GM04504 (cell line): Measurements from ENCODE around the gene DLEU7.

Source experiments
- DNase-seq: peaks from one replicate; pipeline ENCODE4 v3.0.0-alpha.2; 2012; ENCODE audit warnings: low read depth

The DLEU7 gene

GRCh38 chr13:50788551-50789210 is 54.8 kb downstream of the DLEU7 start:
- DNase-seq: peak; percentile 20

GRCh38 chr13:50787316-50788195 is 55.9 kb downstream of the DLEU7 start:
- DNase-seq: no peak

DNA sequence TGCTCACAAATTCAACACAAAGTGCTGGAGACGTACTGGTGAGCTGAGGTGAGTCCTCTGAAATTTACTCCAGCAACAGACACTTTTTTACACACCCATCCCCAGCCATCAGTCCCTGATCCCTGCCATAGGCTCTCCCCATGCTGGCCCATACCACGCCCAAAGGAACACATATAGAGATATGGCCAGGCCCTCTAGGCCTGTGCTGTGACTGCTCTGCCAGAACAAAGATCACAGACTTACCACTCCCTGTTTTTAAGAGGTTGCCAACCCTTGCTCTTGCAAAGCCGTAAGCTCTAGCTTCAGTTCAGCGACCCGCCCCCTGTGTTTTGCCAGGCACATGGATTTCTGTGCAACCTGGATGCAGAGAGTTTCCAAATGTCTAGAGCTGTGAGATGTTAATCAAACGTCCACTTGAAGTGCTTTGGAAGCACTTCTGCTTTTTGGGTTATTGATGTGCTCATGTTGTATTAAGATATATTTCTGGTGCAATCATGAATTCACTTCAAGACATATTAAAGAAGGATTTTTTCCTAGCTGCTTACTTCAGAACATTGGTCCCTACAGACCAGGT is 59.7 kb downstream of the DLEU7 start:
- no peak for DNase-seq

- DNase-seq: no peak
Measured at GRCh38 chr13:50783066-50783465, 60.4 kb downstream of the DLEU7 start.

DNA sequence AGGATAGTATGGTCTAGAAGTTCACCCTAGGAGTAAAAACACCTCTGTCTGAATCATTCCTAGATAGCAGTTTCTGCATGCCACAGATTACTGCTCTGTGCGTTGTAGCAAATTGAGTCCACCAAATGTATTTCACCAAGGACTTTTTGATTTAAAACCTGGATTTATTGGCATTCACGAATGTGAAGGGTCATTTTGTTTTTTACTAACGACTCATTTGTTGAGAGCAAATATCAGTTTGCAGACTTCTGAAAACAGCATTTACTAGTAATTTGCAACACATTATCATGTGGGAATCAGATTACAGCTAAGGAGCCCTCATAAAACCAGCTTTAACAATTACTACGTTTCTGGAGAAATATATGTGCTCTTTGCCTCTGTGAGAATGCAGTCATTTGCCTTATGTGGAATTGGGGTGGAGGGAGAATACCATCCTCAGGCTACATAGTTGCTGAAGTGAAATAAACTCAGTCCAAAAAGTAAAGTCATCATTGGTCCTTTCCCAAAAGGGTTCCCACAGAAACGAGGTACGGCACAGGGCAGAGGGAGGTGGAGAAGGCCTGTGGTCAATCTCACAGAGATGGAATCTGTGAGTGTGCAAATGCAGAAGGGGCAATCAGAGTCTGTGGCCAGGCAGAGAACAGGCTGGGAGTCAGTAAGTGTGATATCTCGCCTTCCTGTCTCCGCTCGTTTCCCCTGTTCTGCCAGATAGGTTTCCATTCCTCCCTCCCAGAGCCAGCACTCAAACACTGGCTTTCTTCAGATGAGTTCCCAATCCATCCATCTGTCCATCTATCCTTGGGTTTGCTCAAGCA is 63.1 kb downstream of the DLEU7 start:
- DNase-seq: no peak

- DNase-seq: no peak
Measured at GRCh38 chr13:50779443-50780200, 63.9 kb downstream of the DLEU7 start.
